IMR-90 (cell line): ENCODE data around the gene SYNGR3. TPM values are rescaled to one million over a fixed set of nuclear protein-coding genes. Genes with fewer than 3 reads are reported as not detected.
A peak's percentile ranks its signal among the peaks of the same experiment; 100 is the strongest.

Source experiments
- ATAC-seq: fragments of 200-7000 bp; cut with Tn5 transposase; 2 replicates; pipeline ENCODE4 v1.9.1; 2020; ENCODE audit warnings: low read depth, mild to moderate bottlenecking, moderate library complexity
- BruUV-seq: library from RNA; stranded (reverse); fragments of 400-500 nt; replicated peaks from 2 replicates; lab custom pipeline; 2021; lab: Mats Ljungman, UMichigan
- CTCF ChIA-PET: fragments of 300-600 bp; formaldehyde crosslinking; extraction: SDS; loops from one replicate; lab custom pipeline; 2021; ENCODE audit warnings: antibody characterized with exemption; lab: Yijun Ruan, JAX
- POLR2A ChIA-PET: fragments of 300-600 bp; sonication (Branson Sonifier 250); formaldehyde crosslinking; loops from one replicate; lab custom pipeline; 2022; ENCODE audit warnings: antibody characterized with exemption; ENCODE audit not compliant: unreplicated experiment; lab: Charles Lee
- DNase-seq: peaks from one replicate; pipeline ENCODE4 v3.0.0; 2013
- H2AFZ ChIP-seq: replicated peaks from 2 replicates; pipeline ENCODE3; 2013; ENCODE audit warnings: low read length, mild to moderate bottlenecking; ENCODE audit not compliant: poor library complexity
- H2AK5ac ChIP-seq: 2 replicates; pipeline ENCODE4 v1.6.1; 2013; ENCODE audit warnings: low read depth, low read length, inconsistent platforms
- H2AK9ac ChIP-seq: replicated peaks from 2 replicates; pipeline ENCODE3; 2013; ENCODE audit warnings: mild to moderate bottlenecking, low read depth, low read length, moderate library complexity; ENCODE audit not compliant: poor library complexity
- H2BK120ac ChIP-seq: 2 replicates; pipeline ENCODE4 v1.6.1; 2013; ENCODE audit warnings: low read depth, low read length, inconsistent platforms
- H2BK15ac ChIP-seq: 3 replicates; pipeline ENCODE4 v1.6.1; 2013; ENCODE audit warnings: low read depth, low read length, inconsistent platforms
- H2BK20ac ChIP-seq: 2 replicates; pipeline ENCODE4 v1.6.1; 2013; ENCODE audit warnings: low read depth, mild to moderate bottlenecking, inconsistent platforms, low read length, moderate library complexity
- H2BK5ac ChIP-seq: 2 replicates; pipeline ENCODE4 v1.6.1; 2013; ENCODE audit warnings: mild to moderate bottlenecking, low read depth, low read length, inconsistent platforms; ENCODE audit not compliant: poor library complexity, severe bottlenecking
- H3K14ac ChIP-seq: replicated peaks from 2 replicates; pipeline ENCODE4 v1.6.1; 2013; ENCODE audit warnings: low read depth, low read length, inconsistent platforms
- H3K18ac ChIP-seq: 2 replicates; pipeline ENCODE4 v1.6.1; 2013; ENCODE audit warnings: low read depth, low read length, control low read depth
- H3K23ac ChIP-seq: 2 replicates; pipeline ENCODE4 v1.6.1; 2013; ENCODE audit warnings: low read depth, low read length, inconsistent platforms
- H3K27ac ChIP-seq: 2 replicates; pipeline ENCODE4 v1.5.1; 2013; ENCODE audit warnings: mild to moderate bottlenecking, control low read depth, low read length; ENCODE audit not compliant: insufficient read depth
- H3K27me3 ChIP-seq: 2 replicates; pipeline ENCODE4 v1.6.1; 2013; ENCODE audit warnings: low read length; ENCODE audit not compliant: control insufficient read depth, insufficient read depth
- H3K36me3 ChIP-seq: 2 replicates; pipeline ENCODE4 v1.6.1; 2013; ENCODE audit warnings: low read length, mixed read lengths; ENCODE audit not compliant: control insufficient read depth, insufficient read depth
- H3K4ac ChIP-seq: 2 replicates; pipeline ENCODE4 v1.6.1; 2013; ENCODE audit warnings: low read depth, low read length, inconsistent platforms
- H3K4me1 ChIP-seq: 2 replicates; pipeline ENCODE4 v1.6.1; 2013; ENCODE audit warnings: low read length, mixed read lengths; ENCODE audit not compliant: control insufficient read depth, insufficient read depth
- H3K4me2 ChIP-seq: 2 replicates; pipeline ENCODE4 v1.6.1; 2013; ENCODE audit warnings: low read depth, mild to moderate bottlenecking, control low read depth, low read length, moderate library complexity
- H3K4me3 ChIP-seq: 2 replicates; pipeline ENCODE4 v1.5.1; 2013; ENCODE audit warnings: low read depth, mild to moderate bottlenecking, control low read depth, low read length, moderate library complexity; ENCODE audit not compliant: insufficient read depth
- H3K56ac ChIP-seq: 2 replicates; pipeline ENCODE4 v1.6.1; 2013; ENCODE audit warnings: low read length, inconsistent platforms; ENCODE audit not compliant: insufficient read depth; ENCODE audit errors: extremely low read depth
- H3K79me1 ChIP-seq, 2 experiments: 2 replicates each; pipeline ENCODE4 v1.6.1; 2013; ENCODE audit warnings: low read length in 2 of 2, inconsistent platforms in 1 of 2, low read depth in 1 of 2
- H3K9ac ChIP-seq: 2 replicates; pipeline ENCODE4 v1.6.1; 2013; ENCODE audit warnings: low read depth, low read length, control low read depth
- H3K9me1 ChIP-seq: 2 replicates; pipeline ENCODE4 v1.6.1; 2013; ENCODE audit warnings: low read length, inconsistent platforms; ENCODE audit not compliant: insufficient read depth
- H3K9me3 ChIP-seq: 2 replicates; pipeline ENCODE4 v1.6.1; 2013; ENCODE audit warnings: low read length; ENCODE audit not compliant: control insufficient read depth, insufficient read depth
- H4K20me1 ChIP-seq: 2 replicates; pipeline ENCODE4 v1.6.1; 2013; ENCODE audit warnings: low read length, inconsistent platforms; ENCODE audit not compliant: insufficient read depth
- H4K5ac ChIP-seq: 2 replicates; pipeline ENCODE4 v1.6.1; 2013; ENCODE audit warnings: mild to moderate bottlenecking, low read depth, low read length, control low read depth
- H4K8ac ChIP-seq, 2 experiments: 2 replicates each; pipeline ENCODE4 v1.6.1; 2013; ENCODE audit warnings: low read depth in 2 of 2, low read length in 2 of 2, control low read depth in 1 of 2, inconsistent platforms in 1 of 2
- H4K91ac ChIP-seq: 2 replicates; pipeline ENCODE4 v1.6.1; 2013; ENCODE audit warnings: low read depth, low read length, inconsistent platforms; ENCODE audit not compliant: insufficient read depth
- CHD1 ChIP-seq: IDR thresholded peaks from 2 replicates; pipeline ENCODE4 v1.6.1; 2012; ENCODE audit warnings: low read depth, low read length, improper control_type of control experiment
- MXI1 ChIP-seq: IDR thresholded peaks from 2 replicates; pipeline ENCODE4 v1.6.1; 2012; ENCODE audit warnings: low read depth, mild to moderate bottlenecking, low read length, moderate library complexity, borderline replicate concordance
- RCOR1 ChIP-seq: IDR thresholded peaks from 2 replicates; pipeline ENCODE4 v1.6.1; 2012; ENCODE audit warnings: mild to moderate bottlenecking, low read length, improper control_type of control experiment; ENCODE audit not compliant: insufficient replicate concordance
- whole genome bisulfite sequencing, 2 experiments: methylation state at CpG; one replicate each; pipeline versions ENCODE4 v1.1.5 to v1.1.7; 2013; ENCODE audit warnings: missing lambda C conversion rate in 2 of 2; ENCODE audit not compliant: insufficient read length in 1 of 2; ENCODE audit errors: extremely low coverage in 2 of 2; 5-methylcytosine and 5-hydroxymethylcytosine counted together
- dilution Hi-C: fragments of 300-500 bp; cut with HindIII; formaldehyde crosslinking; loops from one replicate; pipeline ENCODE4 v1.14.3; 2018; ENCODE audit warnings: low sequenced_read_pairs; ENCODE audit not compliant: unreplicated experiment
- in situ Hi-C: fragments of 300-500 bp; cut with MboI; formaldehyde crosslinking; loops from 3 replicates; pipeline ENCODE4 v1.14.3; 2019; ENCODE audit warnings: low sequenced_read_pairs, inconsistent platforms, mixed read lengths
- intact Hi-C: fragments of 100-400 bp; cut with micrococcal nuclease; formaldehyde crosslinking; loops from 2 replicates; pipeline ENCODE4 v1.10.0; 2022
- polyA plus RNA-seq, 3 experiments: library from polyadenylated mRNA; depleted of rRNA; stranded (reverse); fragments of >200 nt; gene quantifications; 2 replicates each; pipeline ENCODE4 v1.2.3, GENCODE V29; 2012; ENCODE audit warnings: low replicate concordance in 1 of 3
- total RNA-seq: library from RNA; depleted of rRNA; stranded (reverse); fragments of >200 nt; gene quantifications from 2 replicates; pipeline ENCODE4 v1.2.3, GENCODE V29; 2012
- TF ChIP-seq, protein P1 (sequence below): fragments of 150-350 bp; IDR thresholded peaks from 2 replicates; pipeline ENCODE4 v1.6.1; 2017; ENCODE audit warnings: mild to moderate bottlenecking, antibody characterized with exemption, low read length, low read depth

SYNGR3 gene
- total and polyA plus RNA-seq, 2 of the 4 experiments (the other 2 are of a cell fraction), result 1.8 to 5.8 TPM

DNA sequence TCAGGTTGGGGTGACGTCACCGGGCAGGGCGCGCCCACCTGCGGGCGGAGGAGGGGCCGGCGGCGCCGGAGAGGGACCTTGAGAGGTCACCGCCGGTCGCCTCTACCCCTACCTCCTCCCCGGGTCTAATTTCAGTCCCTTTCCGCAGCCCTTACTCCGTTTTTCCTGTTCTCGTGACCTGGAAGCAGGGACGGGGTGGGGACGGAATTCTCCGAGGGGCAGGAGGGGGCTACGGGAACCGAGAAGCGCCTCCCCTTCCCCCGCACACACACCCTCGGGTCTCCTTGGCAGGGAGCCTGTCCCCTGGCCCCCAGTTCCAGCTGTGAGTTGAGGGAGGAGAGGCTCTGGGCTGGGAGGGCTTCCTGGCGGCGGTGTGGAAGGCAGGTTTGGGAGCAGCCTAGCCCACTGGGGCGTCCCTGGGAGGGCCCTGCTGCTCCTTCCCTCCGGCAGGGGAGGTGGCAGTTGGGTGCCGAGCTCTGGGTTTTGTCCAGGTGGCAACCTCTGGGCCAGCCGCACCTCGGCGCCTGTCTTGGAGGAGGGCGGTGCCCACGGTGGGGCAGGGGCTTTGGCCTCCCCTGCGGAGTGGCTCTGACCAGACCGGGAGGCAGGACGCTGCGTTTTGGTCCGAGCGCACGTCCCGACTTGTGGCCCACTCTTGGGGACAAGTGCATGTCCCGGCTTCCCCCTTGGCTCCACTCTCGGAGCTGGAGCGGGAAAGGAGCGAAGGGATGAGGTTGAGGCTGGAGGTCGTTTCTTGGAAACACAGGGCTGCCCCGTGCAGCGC is 773 bp downstream of the SYNGR3 start (continued):
- TF ChIP-seq, protein P1, sequence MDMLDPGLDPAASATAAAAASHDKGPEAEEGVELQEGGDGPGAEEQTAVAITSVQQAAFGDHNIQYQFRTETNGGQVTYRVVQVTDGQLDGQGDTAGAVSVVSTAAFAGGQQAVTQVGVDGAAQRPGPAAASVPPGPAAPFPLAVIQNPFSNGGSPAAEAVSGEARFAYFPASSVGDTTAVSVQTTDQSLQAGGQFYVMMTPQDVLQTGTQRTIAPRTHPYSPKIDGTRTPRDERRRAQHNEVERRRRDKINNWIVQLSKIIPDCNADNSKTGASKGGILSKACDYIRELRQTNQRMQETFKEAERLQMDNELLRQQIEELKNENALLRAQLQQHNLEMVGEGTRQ, result no peak

DNA sequence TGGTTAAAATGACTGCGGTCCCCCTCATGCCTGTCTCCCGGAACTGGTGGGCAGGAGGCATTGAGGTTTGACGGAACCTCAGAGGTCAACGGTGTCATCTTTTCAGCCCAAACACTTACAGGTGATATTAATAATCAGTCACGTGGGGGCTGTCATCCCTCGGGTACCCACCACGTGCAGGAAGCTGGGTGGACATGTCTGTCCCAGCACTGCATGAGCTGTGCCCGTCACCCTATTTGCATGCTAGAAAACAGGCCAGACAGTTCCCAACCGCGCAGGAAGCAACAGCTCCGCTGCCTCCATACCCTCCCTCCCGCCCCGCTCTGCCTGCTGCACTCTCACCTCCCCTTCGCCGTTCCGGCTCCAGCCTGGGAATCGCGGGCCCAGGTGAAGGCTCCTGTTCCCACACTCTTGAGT is 1.4 kb downstream of the SYNGR3 start:
- no peak overlapping the region for H2BK120ac ChIP-seq
- no peak overlapping the region for H3K14ac ChIP-seq
- WGBS, 2 experiments, result 31% methylated on average over 4 of the region's 18 CpGs; no CpG with 5 or more reads in 1 of the 2 experiments
- POLR2A ChIA-PET, result no interaction called here
- DNase-seq (no peak), ATAC-seq (no peak)
- H3K36me3 ChIP-seq, result peaks cover 9% of the 10 kb centered on the region
- no peak overlapping the region for H3K4ac ChIP-seq
- H2AK5ac ChIP-seq, result peak overlapping the region; percentile 34; the same call in 1 of the 2 replicates
- no peak overlapping the region for H3K18ac ChIP-seq
- no TSS peak for BruUV-seq
- no peak overlapping the region for H2BK20ac ChIP-seq
- no peak overlapping the region for H2BK5ac ChIP-seq
- H2BK15ac ChIP-seq, result no peak overlapping the region
- no peak overlapping the region for H3K4me2 ChIP-seq
- no peak overlapping the region for H3K4me3 ChIP-seq
- H3K9me3 ChIP-seq, result peaks cover 2% of the 10 kb centered on the region; the same call in 1 of the 2 replicates
- no peak overlapping the region for H3K9ac ChIP-seq
- H3K79me1 ChIP-seq, result peaks cover 5 to 23% of the 10 kb centered on the region in 2 experiments; a peak in 3 of 4 replicates
- H3K27me3 ChIP-seq, result peaks cover 17% of the 10 kb centered on the region
- TF ChIP-seq MXI1 (no peak), CHD1 (no peak), RCOR1 (no peak)
- dilution Hi-C loops, result no loop called here
- in situ Hi-C loops, result no loop called here
- no peak overlapping the region for H3K56ac ChIP-seq
- intact Hi-C loops, result no loop called here
- H4K91ac ChIP-seq, result no peak overlapping the region
- no peak overlapping the region for H3K27ac ChIP-seq
- peaks cover 19% of the 10 kb centered on the region for H3K9me1 ChIP-seq
- H2AK9ac ChIP-seq, result peak overlapping the region; percentile 88
- H3K4me1 ChIP-seq, result peaks cover 14% of the 10 kb centered on the region
- no peaks in the 10 kb centered on the region for H4K20me1 ChIP-seq
- H4K8ac ChIP-seq, result no peak overlapping the region
- H2AFZ ChIP-seq, result peak overlapping the region; percentile 44
- no peak overlapping the region for H3K23ac ChIP-seq
- no peak overlapping the region for H4K5ac ChIP-seq
- CTCF ChIA-PET, result interaction anchor here (1.1 kb wide), 1 partner anchor 12 kb away, joined by 3 read pairs; no protein-coding TSS in a partner anchor
